KG1 (cell line): ENCODE results near the gene ARHGEF12.

Source experiments
- DNase-seq: peaks from one replicate; lab custom pipeline; 2025; lab: John Stamatoyannopoulos, UW

The ARHGEF12 gene

DNA sequence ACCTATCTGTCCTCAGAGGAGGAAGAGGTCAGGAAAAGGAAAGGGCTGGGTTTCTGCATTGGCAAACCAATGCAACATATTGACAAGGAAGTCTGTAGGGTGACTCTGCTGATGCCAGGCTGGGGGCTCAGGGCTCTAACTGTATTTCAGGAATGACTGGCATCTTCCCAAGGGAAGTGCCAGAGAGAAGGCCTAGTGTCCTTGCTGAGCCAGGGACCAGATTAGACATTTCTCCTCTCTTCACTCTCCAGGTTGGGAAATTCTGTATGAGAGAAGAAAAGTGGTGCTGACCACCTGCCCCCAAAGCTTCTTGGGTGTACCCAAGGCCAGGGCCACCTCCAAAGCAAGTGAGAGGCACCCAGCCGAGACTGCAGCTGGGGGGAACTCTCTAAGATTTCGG lies 202.5 kb downstream of the ARHGEF12 start:
- DNase-seq: no peak
